GM19239 (cell line): ENCODE data around the gene CCDC82.

Experiments
- DNase-seq: peaks from one replicate; pipeline ENCODE4 v3.0.0; 2011; ENCODE audit warnings: low spot score; ENCODE audit not compliant: insufficient read length
- FAIRE-seq: peaks from 2 replicates; lab custom pipeline; 2011; peaks lifted over from hg19 to GRCh38; lab: Jason Lieb, UNC

CCDC82 gene

GRCh38 chr11:96310236-96310635 lies 79.5 kb downstream of the CCDC82 start:
- no peak for FAIRE-seq
- DNase-seq: no peak

- DNase-seq: no peak
- no peak for FAIRE-seq
Observed at GRCh38 chr11:96309643-96310017, 80.1 kb downstream of the CCDC82 start.

DNA sequence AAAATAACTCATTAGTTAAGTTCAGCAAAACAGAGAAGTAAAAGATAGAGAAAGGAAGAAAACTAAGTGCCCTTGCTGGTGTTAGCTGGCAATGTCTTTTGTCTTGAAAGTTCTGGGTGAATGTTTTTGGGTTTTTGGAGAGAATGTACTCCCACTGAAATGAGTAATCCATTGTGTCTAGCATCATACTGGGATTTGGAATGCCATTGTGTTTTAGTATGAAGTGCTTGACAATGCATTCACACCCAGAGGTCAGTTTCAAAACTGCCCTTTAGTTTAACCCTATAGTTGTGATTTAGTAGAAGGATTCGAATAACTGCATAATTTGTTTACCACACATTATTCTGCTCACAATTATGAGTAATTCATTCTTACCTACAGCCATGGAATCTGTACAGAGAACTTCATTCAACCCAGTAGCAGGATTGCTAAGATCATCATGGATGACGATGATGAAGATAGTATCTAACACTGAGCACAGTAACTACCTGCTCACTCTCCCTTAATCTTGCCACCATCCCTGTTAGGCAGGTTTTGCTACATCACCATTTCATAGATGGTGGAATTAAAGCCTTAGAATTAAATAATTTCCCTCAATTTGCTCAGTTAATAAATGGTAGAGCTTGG lies 80.6 kb downstream of the CCDC82 start:
- no peak for DNase-seq
- no peak for FAIRE-seq

DNA sequence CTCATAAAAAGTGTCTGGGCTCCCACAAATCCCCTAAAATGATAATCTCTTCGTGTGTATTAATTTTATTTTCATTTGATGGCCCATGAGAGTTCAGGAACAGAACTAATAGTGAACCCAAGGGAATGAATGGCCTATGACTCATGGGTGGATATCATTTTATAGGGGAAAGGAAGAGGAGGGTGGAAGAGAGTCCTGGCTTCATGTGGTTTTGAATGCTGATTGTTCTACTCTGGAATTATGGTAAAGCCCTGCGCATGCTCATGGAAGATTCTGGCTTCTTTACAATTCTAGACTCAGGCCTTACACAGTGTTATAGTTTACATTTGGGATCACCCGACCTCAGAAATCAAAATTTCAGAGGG lies 82.0 kb downstream of the CCDC82 start:
- no peak for FAIRE-seq
- DNase-seq: no peak

GRCh38 chr11:96306933-96307775 lies 82.6 kb downstream of the CCDC82 start:
- no peak for FAIRE-seq
- DNase-seq: no peak

DNA sequence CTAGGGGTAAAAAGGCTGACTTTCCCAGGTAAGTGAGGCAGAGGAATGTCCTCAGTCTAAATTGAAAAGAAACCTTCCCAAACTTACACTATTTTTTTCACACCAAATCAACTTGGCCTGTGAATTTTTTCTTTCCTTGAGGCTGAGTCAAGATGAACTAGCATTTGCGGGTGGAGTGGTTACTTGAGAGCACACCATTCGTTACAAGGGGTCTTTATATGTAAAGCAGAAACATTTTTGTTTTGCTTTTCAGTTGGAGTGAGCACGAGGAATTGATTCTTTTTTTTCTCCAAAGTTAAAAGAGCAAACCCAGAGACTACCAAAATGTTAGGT lies 83.1 kb downstream of the CCDC82 start:
- DNase-seq: no peak
- FAIRE-seq: no peak

GRCh38 chr11:96306071-96306470 lies 83.6 kb downstream of the CCDC82 start:
- FAIRE-seq (no peak), DNase-seq (no peak)

- DNase-seq (no peak), FAIRE-seq (no peak)
Observed at GRCh38 chr11:96303980-96304379, 85.7 kb downstream of the CCDC82 start.

DNA sequence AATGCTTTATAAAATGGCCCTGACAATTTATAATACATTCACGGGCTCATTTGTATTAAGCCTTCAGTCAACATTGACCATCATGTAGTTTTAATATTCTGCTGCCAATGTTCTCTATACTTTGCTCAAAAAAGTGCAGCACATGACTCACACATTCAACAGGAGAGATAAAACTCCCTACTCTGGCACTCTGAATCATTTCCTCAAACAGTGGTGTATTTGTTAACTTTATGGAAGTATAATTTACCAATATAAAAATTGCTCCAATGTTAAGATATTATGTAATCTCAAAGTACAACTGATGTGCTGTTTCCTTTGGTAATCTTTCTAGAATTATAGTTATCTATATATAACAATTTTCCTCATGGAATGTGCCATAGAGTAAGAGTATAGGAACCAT lies 86.6 kb downstream of the CCDC82 start:
- DNase-seq (no peak), FAIRE-seq (no peak)
